H1 (cell line): Measurements from ENCODE around the gene TSPOAP1. TPM values are rescaled to one million over a fixed set of nuclear protein-coding genes. Genes with fewer than 3 reads are reported as not detected.

Experiments used
- CTCF ChIA-PET: fragments of 300-600 bp; sonication (Branson Sonifier 250); formaldehyde crosslinking; loops from one replicate; lab custom pipeline; 2021; ENCODE audit not compliant: partially characterized antibody; lab: Charles Lee
- POLR2A ChIA-PET: fragments of 300-600 bp; sonication (Branson Sonifier 250); formaldehyde crosslinking; loops from one replicate; lab custom pipeline; 2021; ENCODE audit warnings: inconsistent platforms; ENCODE audit not compliant: partially characterized antibody; lab: Charles Lee
- DNase-seq, 2 experiments: peaks; one replicate each; pipeline versions ENCODE4 v3.0.0 to v3.0.0-alpha.2; 2010 to 2022; ENCODE audit warnings: low spot score in 2 of 2, low read depth in 1 of 2, mixed read lengths in 1 of 2
- FAIRE-seq: peaks from 2 replicates; lab custom pipeline; 2011; peaks lifted over from hg19 to GRCh38; lab: Jason Lieb, UNC
- H2AFZ ChIP-seq: 2 replicates; pipeline ENCODE4 v1.8.1; 2012; ENCODE audit warnings: low read length, inconsistent platforms
- H2AK5ac ChIP-seq: 2 replicates; pipeline ENCODE4 v1.6.1; 2013; ENCODE audit warnings: low read depth, low read length
- H2BK120ac ChIP-seq: replicated peaks from 2 replicates; pipeline ENCODE3; 2013; ENCODE audit warnings: low read depth, low read length, inconsistent platforms
- H2BK12ac ChIP-seq: 2 replicates; pipeline ENCODE4 v1.6.1; 2013; ENCODE audit warnings: low read depth, low read length
- H2BK15ac ChIP-seq: 2 replicates; pipeline ENCODE4 v1.6.1; 2013; ENCODE audit warnings: low read length
- H2BK20ac ChIP-seq: 2 replicates; pipeline ENCODE4 v1.6.1; 2013; ENCODE audit warnings: low read length
- H2BK5ac ChIP-seq: 2 replicates; pipeline ENCODE4 v1.6.1; 2013; ENCODE audit warnings: low read depth, low read length
- H3K14ac ChIP-seq: 2 replicates; pipeline ENCODE4 v1.6.1; 2013; ENCODE audit warnings: inconsistent platforms; ENCODE audit not compliant: insufficient read length
- H3K18ac ChIP-seq: 2 replicates; pipeline ENCODE4 v1.6.1; 2013; ENCODE audit warnings: low read length; ENCODE audit errors: extremely low read depth
- H3K23ac ChIP-seq: 2 replicates; pipeline ENCODE4 v1.6.1; 2013; ENCODE audit warnings: inconsistent platforms; ENCODE audit not compliant: insufficient read length
- H3K23me2 ChIP-seq: 2 replicates; pipeline ENCODE4 v1.6.1; 2013; ENCODE audit warnings: low read depth, low read length
- H3K27ac ChIP-seq: 2 replicates; pipeline ENCODE4 v1.6.1; 2011; ENCODE audit warnings: low read depth, low read length, inconsistent platforms
- H3K27me3 ChIP-seq, 4 experiments: replicated peaks in 1 of 4; 1 replicate in 1 of 4; 2 replicates in 3 of 4; pipeline versions ENCODE4 v1.6.1 to v1.8.1; 2011 to 2013; ENCODE audit warnings: low read length in 3 of 4, mild to moderate bottlenecking in 3 of 4, inconsistent platforms in 2 of 4, mixed read lengths in 2 of 4, moderate library complexity in 1 of 4; ENCODE audit not compliant: control insufficient read depth in 3 of 4, insufficient read depth in 3 of 4; ENCODE audit errors: extremely low read depth in 1 of 4
- H3K36me3 ChIP-seq, 4 experiments: 2 replicates each; pipeline versions ENCODE4 v1.6.1 to v1.8.1; 2011 to 2013; ENCODE audit warnings: mild to moderate bottlenecking in 4 of 4, low read length in 3 of 4, moderate library complexity in 2 of 4, control low read depth in 1 of 4, inconsistent platforms in 1 of 4; ENCODE audit not compliant: insufficient read depth in 4 of 4, control insufficient read depth in 2 of 4
- H3K4ac ChIP-seq: replicated peaks from 2 replicates; pipeline ENCODE3; 2013; ENCODE audit warnings: low read length, low read depth, mixed read lengths, inconsistent platforms; ENCODE audit not compliant: insufficient read length
- H3K4me1 ChIP-seq, 4 experiments: replicated peaks in 1 of 4; 1 replicate in 1 of 4; 2 replicates in 3 of 4; pipeline versions ENCODE4 v1.6.1 to v1.8.1; 2011 to 2013; ENCODE audit warnings: low read length in 3 of 4, inconsistent platforms in 2 of 4, mixed read lengths in 1 of 4; ENCODE audit not compliant: insufficient read depth in 4 of 4, control insufficient read depth in 3 of 4
- H3K4me2 ChIP-seq, 2 experiments: 2 replicates each; pipeline versions ENCODE4 v1.6.1 to v1.8.1; 2011 to 2013; ENCODE audit warnings: low read depth in 2 of 2, low read length in 2 of 2, control low read depth in 1 of 2, inconsistent platforms in 1 of 2, mild to moderate bottlenecking in 1 of 2; ENCODE audit not compliant: insufficient read depth in 1 of 2
- H3K4me3 ChIP-seq, 4 experiments: fragments of 200-600, 300-600 bp in 1 of 4; sonication (generic), shearing (Covaris generic), sonication (Bioruptor Twin) in 1 of 4; 2 replicates each; pipeline versions ENCODE4 v1.5.1 to v1.8.1; 2011 to 2016; ENCODE audit warnings: low read length in 4 of 4, low read depth in 3 of 4, control low read depth in 2 of 4, inconsistent platforms in 2 of 4, mild to moderate bottlenecking in 2 of 4, mixed read lengths in 1 of 4, moderate library complexity in 1 of 4; ENCODE audit not compliant: insufficient read depth in 2 of 4; ENCODE audit errors: extremely low read depth in 1 of 4
- H3K56ac ChIP-seq: replicated peaks from 2 replicates; pipeline ENCODE3; 2013; ENCODE audit warnings: low read depth, mild to moderate bottlenecking, mixed read lengths, low read length, inconsistent platforms; ENCODE audit not compliant: insufficient read length
- H3K79me1 ChIP-seq: 2 replicates; pipeline ENCODE4 v1.6.1; 2013; ENCODE audit warnings: low read depth, low read length, control low read depth
- H3K79me2 ChIP-seq, 2 experiments: 2 replicates each; pipeline versions ENCODE4 v1.6.1 to v1.8.1; 2012 to 2013; ENCODE audit warnings: low read length in 2 of 2, mild to moderate bottlenecking in 2 of 2, inconsistent platforms in 1 of 2; ENCODE audit not compliant: insufficient read depth in 2 of 2, control insufficient read depth in 1 of 2
- H3K9ac ChIP-seq, 4 experiments: replicated peaks in 1 of 4; 1 replicate in 1 of 4; 2 replicates in 3 of 4; pipeline versions ENCODE4 v1.6.1 to v1.8.1; 2011 to 2013; ENCODE audit warnings: low read depth in 3 of 4, low read length in 3 of 4, control low read depth in 2 of 4, mild to moderate bottlenecking in 2 of 4, moderate library complexity in 2 of 4, inconsistent platforms in 1 of 4; ENCODE audit errors: extremely low read depth in 1 of 4
- H3K9me3 ChIP-seq, 2 experiments: 2 replicates each; pipeline versions ENCODE4 v1.6.1 to v1.8.1; 2012 to 2013; ENCODE audit warnings: mild to moderate bottlenecking in 2 of 2, moderate library complexity in 2 of 2, control low read depth in 1 of 2, inconsistent platforms in 1 of 2, low read depth in 1 of 2, low read length in 1 of 2, mixed read lengths in 1 of 2; ENCODE audit not compliant: insufficient read depth in 2 of 2
- H4K20me1 ChIP-seq, 2 experiments: replicated peaks in 1 of 2; 2 replicates each; pipeline versions ENCODE3 to v1.8.1; 2011 to 2013; ENCODE audit warnings: inconsistent platforms in 2 of 2, low read length in 2 of 2, mild to moderate bottlenecking in 1 of 2; ENCODE audit not compliant: insufficient read depth in 2 of 2, control insufficient read depth in 1 of 2
- H4K5ac ChIP-seq: 2 replicates; pipeline ENCODE4 v1.6.1; 2013; ENCODE audit warnings: low read length, low read depth, mixed read lengths, inconsistent platforms; ENCODE audit not compliant: insufficient read length
- H4K8ac ChIP-seq: 2 replicates; pipeline ENCODE4 v1.8.0; 2013; ENCODE audit warnings: mild to moderate bottlenecking, moderate library complexity, low read length, inconsistent platforms; ENCODE audit not compliant: insufficient read depth; ENCODE audit errors: extremely low read depth
- H4K91ac ChIP-seq: replicated peaks from 2 replicates; pipeline ENCODE3; 2013; ENCODE audit warnings: low read length, mixed read lengths, inconsistent platforms; ENCODE audit not compliant: insufficient read length
- ATF3 ChIP-seq: IDR thresholded peaks from 2 replicates; pipeline ENCODE4 v1.6.1; 2011; ENCODE audit warnings: low read depth, mild to moderate bottlenecking, low read length; ENCODE audit not compliant: insufficient read depth
- CEBPB ChIP-seq: IDR thresholded peaks from 2 replicates; pipeline ENCODE4 v1.6.1; 2012; ENCODE audit warnings: low read depth, low read length
- EP300 ChIP-seq, 2 experiments: IDR thresholded peaks; 1 replicate in 1 of 2; 2 replicates in 1 of 2; pipeline ENCODE4 v1.6.1; 2011 to 2012; ENCODE audit warnings: low read depth in 2 of 2, low read length in 2 of 2, mild to moderate bottlenecking in 2 of 2, borderline replicate concordance in 1 of 2, inconsistent platforms in 1 of 2, moderate library complexity in 1 of 2
- FOSL1 ChIP-seq: IDR thresholded peaks from 2 replicates; pipeline ENCODE4 v1.6.1; 2011; ENCODE audit warnings: mild to moderate bottlenecking, low read depth, low read length, moderate library complexity; ENCODE audit not compliant: insufficient read depth
- GABPA ChIP-seq: IDR thresholded peaks from 2 replicates; pipeline ENCODE4 v1.6.1; 2011; ENCODE audit warnings: mild to moderate bottlenecking, low read length, moderate library complexity, borderline replicate concordance; ENCODE audit not compliant: insufficient read depth
- GTF2F1 ChIP-seq: IDR thresholded peaks from 2 replicates; pipeline ENCODE4 v1.6.1; 2012; ENCODE audit warnings: low read depth, low read length, improper control_type of control experiment, borderline replicate concordance
- PHF8 ChIP-seq: fragments of 200-600 bp; sonication (generic); conservative IDR thresholded peaks from 2 replicates; pipeline ENCODE4 v1.7.1; 2012; ENCODE audit warnings: low read depth, mild to moderate bottlenecking, inconsistent platforms, low read length, moderate library complexity
- RBBP5 ChIP-seq: IDR thresholded peaks from 2 replicates; pipeline ENCODE4 v1.7.1; 2012; ENCODE audit warnings: low read depth, mild to moderate bottlenecking, inconsistent platforms, low read length, moderate library complexity, borderline replicate concordance
- SAP30 ChIP-seq: fragments of 300-600 bp; sonication (generic); IDR thresholded peaks from 2 replicates; pipeline ENCODE4 v1.7.1; 2012; ENCODE audit warnings: low read length, moderate library complexity, mild to moderate bottlenecking, inconsistent platforms; ENCODE audit not compliant: insufficient read depth, insufficient replicate concordance
- TEAD4 ChIP-seq: IDR thresholded peaks from 2 replicates; pipeline ENCODE4 v1.6.1; 2012; ENCODE audit warnings: low read depth, low read length, inconsistent platforms, mixed read lengths
- USF2 ChIP-seq: IDR thresholded peaks from 2 replicates; pipeline ENCODE4 v1.6.1; 2011; ENCODE audit warnings: low read length, improper control_type of control experiment
- YY1 ChIP-seq: IDR thresholded peaks from 2 replicates; pipeline ENCODE4 v1.6.1; 2011; ENCODE audit warnings: low read depth, mild to moderate bottlenecking, low read length
- WGBS, 2 experiments: shearing (Covaris generic) in 1 of 2; methylation state at CpG; one replicate each; pipeline versions ENCODE4 v1.1.6 to v1.1.7; 2013 to 2015; ENCODE audit warnings: low lambda C conversion rate in 2 of 2, mixed read lengths in 2 of 2, inconsistent platforms in 1 of 2, low coverage in 1 of 2, missing lambda C conversion rate in 1 of 2; ENCODE audit not compliant: insufficient replicate concordance in 2 of 2, insufficient coverage in 1 of 2, insufficient read length in 1 of 2; ENCODE audit errors: extremely low coverage in 1 of 2, missing lambda C conversion rate in 1 of 2; 5-methylcytosine and 5-hydroxymethylcytosine counted together
- polyA plus RNA-seq, 7 experiments: library from polyadenylated mRNA; depleted of rRNA in 3 of 7; stranded (reverse) in 5 of 7; unstranded in 2 of 7; fragments of >200 nt in 5 of 7; fragments of 200-250 nt in 2 of 7; gene quantifications; 1 replicate in 5 of 7; 2 replicates in 1 of 7; 4 replicates in 1 of 7; pipeline versions ENCODE4 v1.2.1 to v1.2.3, GENCODE V29; 2011 to 2013; ENCODE audit warnings: missing spikeins in 2 of 7, mixed read lengths in 2 of 7
- total RNA-seq: library from RNA; stranded (reverse); fragmentation: NEBNext Ultra II Directional; extraction: Animal tissue kit (Norgen Biotek cat#: 25700); gene quantifications from 2 replicates; pipeline ENCODE4 v1.2.1, GENCODE V29; 2021

The TSPOAP1 gene
- total and polyA plus RNA-seq, 2 of the 8 experiments (the other 6 are each of a cell fraction or from before 2014, with no cell fraction given), result 7.6 to 9.2 TPM

GRCh38 chr17:58294034-58294433, 34.6 kb downstream of the TSPOAP1 start:
- no peak overlapping the region for H4K8ac ChIP-seq
- no peak overlapping the region for H4K91ac ChIP-seq
- no peak overlapping the region for H2BK5ac ChIP-seq
- ChIA-PET POLR2A (interaction anchor here (1.2 to 1.7 kb wide), 2 partner anchors 9 to 11 kb away, joined by 3 read pairs; no protein-coding TSS in a partner anchor), CTCF (interaction anchor here (0.7 to 7.1 kb wide), 6 partner anchors 10 to 142 kb away, joined by 3 to 58 read pairs (median 4); partner anchors contain the start of gene RNF43)
- H4K20me1 ChIP-seq, result no peaks in the 10 kb centered on the region
- no peak overlapping the region for H2BK20ac ChIP-seq
- no peak overlapping the region for H3K14ac ChIP-seq
- H3K27ac ChIP-seq, result no peak overlapping the region
- H3K4ac ChIP-seq, result no peak overlapping the region
- no peak for FAIRE-seq
- no peak overlapping the region for H2BK12ac ChIP-seq
- no peaks in the 10 kb centered on the region for H3K79me1 ChIP-seq
- H3K36me3 ChIP-seq, result no peaks in the 10 kb centered on the region
- no peaks in the 10 kb centered on the region for H3K79me2 ChIP-seq
- WGBS, 2 experiments, result 87% methylated on average over 1 of the region's 1 CpG; no CpG with 5 or more reads in 1 of the 2 experiments
- no peak overlapping the region for H2BK120ac ChIP-seq
- no peaks in the 10 kb centered on the region for H3K9me3 ChIP-seq
- no peak overlapping the region for H3K4me3 ChIP-seq
- no peak overlapping the region for H2AFZ ChIP-seq
- no peak overlapping the region for H3K18ac ChIP-seq
- peaks cover 0 to 2% (median 0%) of the 10 kb centered on the region in 4 experiments; a peak in 1 of 7 replicates for H3K27me3 ChIP-seq
- DNase-seq, result no peak
- H2BK15ac ChIP-seq, result no peak overlapping the region
- no peak overlapping the region for H3K4me2 ChIP-seq
- H3K9ac ChIP-seq, result no peak overlapping the region
- no peak overlapping the region for H3K23ac ChIP-seq
- no peaks in the 10 kb centered on the region for H3K23me2 ChIP-seq
- no peak overlapping the region for H2AK5ac ChIP-seq
- H3K56ac ChIP-seq, result no peak overlapping the region
- no peaks in the 10 kb centered on the region for H3K4me1 ChIP-seq
- H4K5ac ChIP-seq, result no peak overlapping the region
- TF ChIP-seq ATF3 (no peak), TEAD4 (no peak), YY1 (no peak), USF2 (no peak), PHF8 (no peak), FOSL1 (no peak), RBBP5 (no peak), GTF2F1 (no peak), GABPA (no peak), EP300 (IDR thresholded peaks at IDR 0.05; ENCODE audit: borderline replicate concordance in 1 of 2, low read depth in 2 of 2, low read length in 2 of 2) (no peak), SAP30 (no peak), CEBPB (no peak)
